Measurements from ENCODE around the gene ABCF1.

ABCF1 gene

GRCh38 chr6:30537931-30538330, 33.3 kb upstream of the ABCF1 start:
- no peak for ATAC-seq
- TF ChIP-seq PPARA (CRISPR knock-in tag; IDR thresholded peaks at IDR 0.05; ENCODE audit: borderline replicate concordance) (no peak), ZNF8 (CRISPR knock-in tag; IDR thresholded peaks at IDR 0.05) (no peak), CSDC2 (CRISPR knock-in tag; IDR thresholded peaks at IDR 0.05) (no peak), TOX (CRISPR knock-in tag; IDR thresholded peaks at IDR 0.05; ENCODE audit: borderline replicate concordance) (no peak), TCF4 (CRISPR knock-in tag; IDR thresholded peaks at IDR 0.05; ENCODE audit: borderline replicate concordance) (no peak), TSHZ2 (CRISPR knock-in tag; IDR thresholded peaks at IDR 0.05) (no peak), RARB (CRISPR knock-in tag; IDR thresholded peaks at IDR 0.05) (no peak), ZFP3 (CRISPR knock-in tag; IDR thresholded peaks at IDR 0.05) (no peak), CSRNP3 (CRISPR knock-in tag; IDR thresholded peaks at IDR 0.05) (no peak), ZFP30 (CRISPR knock-in tag; IDR thresholded peaks at IDR 0.05) (no peak), GLIS3 (CRISPR knock-in tag; IDR thresholded peaks at IDR 0.05) (no peak), SNAI2 (CRISPR knock-in tag; IDR thresholded peaks at IDR 0.05) (no peak), ZNF565 (CRISPR knock-in tag; conservative IDR thresholded peaks at IDR 0.05; ENCODE audit: low read depth) (no peak)
- TF ChIP-seq, protein P1, sequence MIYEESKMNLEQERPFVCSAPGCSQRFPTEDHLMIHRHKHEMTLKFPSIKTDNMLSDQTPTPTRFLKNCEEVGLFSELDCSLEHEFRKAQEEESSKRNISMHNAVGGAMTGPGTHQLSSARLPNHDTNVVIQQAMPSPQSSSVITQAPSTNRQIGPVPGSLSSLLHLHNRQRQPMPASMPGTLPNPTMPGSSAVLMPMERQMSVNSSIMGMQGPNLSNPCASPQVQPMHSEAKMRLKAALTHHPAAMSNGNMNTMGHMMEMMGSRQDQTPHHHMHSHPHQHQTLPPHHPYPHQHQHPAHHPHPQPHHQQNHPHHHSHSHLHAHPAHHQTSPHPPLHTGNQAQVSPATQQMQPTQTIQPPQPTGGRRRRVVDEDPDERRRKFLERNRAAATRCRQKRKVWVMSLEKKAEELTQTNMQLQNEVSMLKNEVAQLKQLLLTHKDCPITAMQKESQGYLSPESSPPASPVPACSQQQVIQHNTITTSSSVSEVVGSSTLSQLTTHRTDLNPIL (CRISPR knock-in tag; IDR thresholded peaks at IDR 0.05; ENCODE audit: low read depth), result no peak

DNA sequence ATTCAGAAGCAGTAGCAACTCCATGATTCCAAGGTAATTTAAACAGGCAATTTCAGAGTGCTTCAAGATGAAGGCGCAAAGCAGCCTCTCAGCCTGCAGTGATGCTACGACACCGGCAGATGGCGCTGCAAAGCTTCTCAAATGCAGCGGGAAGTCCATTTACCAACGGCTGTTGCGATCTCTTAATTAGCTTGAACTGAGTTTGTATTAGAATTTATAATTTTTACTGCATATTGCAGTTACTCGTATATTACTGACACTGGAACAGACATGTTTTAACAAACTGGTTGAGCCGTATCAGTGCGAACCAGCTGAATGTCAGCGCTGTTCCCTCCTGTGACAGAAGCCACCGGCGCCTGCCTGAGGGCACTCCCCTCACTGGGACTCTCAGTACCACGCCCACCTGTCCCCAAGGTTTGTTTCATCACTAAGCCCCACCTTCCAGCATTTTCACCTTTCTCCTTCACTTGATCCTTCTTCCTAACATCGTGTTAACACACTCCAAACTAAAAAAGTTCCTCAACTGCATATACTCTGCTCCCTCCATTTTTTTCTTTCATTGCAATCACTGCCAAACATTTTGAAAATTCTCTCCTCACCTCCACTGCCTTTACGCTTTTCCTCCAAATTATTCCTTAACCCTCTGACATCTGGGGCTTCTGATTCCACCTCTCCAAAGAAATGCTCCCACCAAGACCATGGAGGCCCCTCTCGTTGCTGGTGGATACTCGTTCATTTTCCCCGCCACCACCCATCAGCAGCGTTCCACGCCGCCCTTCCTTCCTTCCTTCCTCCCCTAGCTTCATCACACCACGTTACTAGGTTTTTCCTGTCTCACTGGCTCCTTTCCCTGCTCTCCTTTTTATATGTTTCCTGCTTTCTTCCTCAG, 29.5 kb upstream of the ABCF1 start:
- peak; percentile 73 for ATAC-seq
- TF ChIP-seq ZNF8 (CRISPR knock-in tag; IDR thresholded peaks at IDR 0.05), result no peak
- TF ChIP-seq RARB (CRISPR knock-in tag; IDR thresholded peaks at IDR 0.05), result no peak
- TF ChIP-seq, protein P2, sequence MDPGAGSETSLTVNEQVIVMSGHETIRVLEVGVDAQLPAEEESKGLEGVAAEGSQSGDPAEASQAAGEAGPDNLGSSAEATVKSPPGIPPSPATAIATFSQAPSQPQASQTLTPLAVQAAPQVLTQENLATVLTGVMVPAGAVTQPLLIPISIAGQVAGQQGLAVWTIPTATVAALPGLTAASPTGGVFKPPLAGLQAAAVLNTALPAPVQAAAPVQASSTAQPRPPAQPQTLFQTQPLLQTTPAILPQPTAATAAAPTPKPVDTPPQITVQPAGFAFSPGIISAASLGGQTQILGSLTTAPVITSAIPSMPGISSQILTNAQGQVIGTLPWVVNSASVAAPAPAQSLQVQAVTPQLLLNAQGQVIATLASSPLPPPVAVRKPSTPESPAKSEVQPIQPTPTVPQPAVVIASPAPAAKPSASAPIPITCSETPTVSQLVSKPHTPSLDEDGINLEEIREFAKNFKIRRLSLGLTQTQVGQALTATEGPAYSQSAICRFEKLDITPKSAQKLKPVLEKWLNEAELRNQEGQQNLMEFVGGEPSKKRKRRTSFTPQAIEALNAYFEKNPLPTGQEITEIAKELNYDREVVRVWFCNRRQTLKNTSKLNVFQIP (CRISPR knock-in tag; IDR thresholded peaks at IDR 0.05; ENCODE audit: borderline replicate concordance, low read depth), result no peak
- no peak for TF ChIP-seq ZFP3 (CRISPR knock-in tag; IDR thresholded peaks at IDR 0.05)
- TF ChIP-seq GLIS3 (CRISPR knock-in tag; IDR thresholded peaks at IDR 0.05), result no peak
- TF ChIP-seq TCF4 (CRISPR knock-in tag; IDR thresholded peaks at IDR 0.05; ENCODE audit: borderline replicate concordance), result no peak
- TF ChIP-seq TSHZ2 (CRISPR knock-in tag; IDR thresholded peaks at IDR 0.05), result no peak
- TF ChIP-seq ZFP30 (CRISPR knock-in tag; IDR thresholded peaks at IDR 0.05), result no peak
- no peak for TF ChIP-seq CSDC2 (CRISPR knock-in tag; IDR thresholded peaks at IDR 0.05)
- no peak for TF ChIP-seq ARNTL (CRISPR knock-in tag; IDR thresholded peaks at IDR 0.05; ENCODE audit: borderline replicate concordance, low read depth)

- no peak for TF ChIP-seq OSR1 (CRISPR knock-in tag; IDR thresholded peaks at IDR 0.05)
- TF ChIP-seq, protein P3, sequence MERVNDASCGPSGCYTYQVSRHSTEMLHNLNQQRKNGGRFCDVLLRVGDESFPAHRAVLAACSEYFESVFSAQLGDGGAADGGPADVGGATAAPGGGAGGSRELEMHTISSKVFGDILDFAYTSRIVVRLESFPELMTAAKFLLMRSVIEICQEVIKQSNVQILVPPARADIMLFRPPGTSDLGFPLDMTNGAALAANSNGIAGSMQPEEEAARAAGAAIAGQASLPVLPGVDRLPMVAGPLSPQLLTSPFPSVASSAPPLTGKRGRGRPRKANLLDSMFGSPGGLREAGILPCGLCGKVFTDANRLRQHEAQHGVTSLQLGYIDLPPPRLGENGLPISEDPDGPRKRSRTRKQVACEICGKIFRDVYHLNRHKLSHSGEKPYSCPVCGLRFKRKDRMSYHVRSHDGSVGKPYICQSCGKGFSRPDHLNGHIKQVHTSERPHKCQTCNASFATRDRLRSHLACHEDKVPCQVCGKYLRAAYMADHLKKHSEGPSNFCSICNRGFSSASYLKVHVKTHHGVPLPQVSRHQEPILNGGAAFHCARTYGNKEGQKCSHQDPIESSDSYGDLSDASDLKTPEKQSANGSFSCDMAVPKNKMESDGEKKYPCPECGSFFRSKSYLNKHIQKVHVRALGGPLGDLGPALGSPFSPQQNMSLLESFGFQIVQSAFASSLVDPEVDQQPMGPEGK (CRISPR knock-in tag; IDR thresholded peaks at IDR 0.05; ENCODE audit: borderline replicate concordance), result no peak
- ATAC-seq, result no peak; the same call in 2 of the 3 replicates
Measured at GRCh38 chr6:30542404-30542725, 28.9 kb upstream of the ABCF1 start.
